H1 (cell line): ENCODE measurements around the gene IL9R. TPM values are rescaled to one million over a fixed set of nuclear protein-coding genes. Genes with fewer than 3 reads are reported as not detected.

ENCODE experiments used
- HDAC2 ChIP-seq, 2 experiments: fragments of 300-600 bp in 1 of 2; sonication (generic) in 1 of 2; IDR thresholded peaks; 2 replicates each; pipeline ENCODE4 v1.6.1; 2011 to 2012; ENCODE audit warnings: low read depth in 2 of 2, low read length in 2 of 2, mild to moderate bottlenecking in 2 of 2, moderate library complexity in 2 of 2, borderline replicate concordance in 1 of 2, inconsistent platforms in 1 of 2
- RAD21 ChIP-seq, 2 experiments: IDR thresholded peaks in 1 of 2; conservative IDR thresholded peaks in 1 of 2; 2 replicates each; pipeline ENCODE4 v1.6.1; 2011; ENCODE audit warnings: low read depth in 2 of 2, low read length in 2 of 2, improper control_type of control experiment in 1 of 2, inconsistent platforms in 1 of 2, mild to moderate bottlenecking in 1 of 2, moderate library complexity in 1 of 2
- RNF2 ChIP-seq: fragments of 200-900, 300-1000 bp; sonication (generic); IDR thresholded peaks from 2 replicates; pipeline ENCODE4 v1.7.1; 2016; ENCODE audit warnings: borderline replicate concordance, low read depth, mild to moderate bottlenecking, antibody characterized with exemption, low read length; ENCODE audit not compliant: poor library complexity, severe bottlenecking; ENCODE audit errors: missing control alignments
- TEAD4 ChIP-seq: IDR thresholded peaks from 2 replicates; pipeline ENCODE4 v1.6.1; 2012; ENCODE audit warnings: low read depth, low read length, inconsistent platforms, mixed read lengths
- polyA plus RNA-seq, 7 experiments: library from polyadenylated mRNA; depleted of rRNA in 3 of 7; stranded (reverse) in 5 of 7; unstranded in 2 of 7; fragments of >200 nt in 5 of 7; fragments of 200-250 nt in 2 of 7; gene quantifications; 1 replicate in 5 of 7; 2 replicates in 1 of 7; 4 replicates in 1 of 7; pipeline versions ENCODE4 v1.2.1 to v1.2.3, GENCODE V29; 2011 to 2013; ENCODE audit warnings: missing spikeins in 2 of 7, mixed read lengths in 2 of 7
- total RNA-seq: library from RNA; stranded (reverse); fragmentation: NEBNext Ultra II Directional; extraction: Animal tissue kit (Norgen Biotek cat#: 25700); gene quantifications from 2 replicates; pipeline ENCODE4 v1.2.1, GENCODE V29; 2021

Gene IL9R
- total and polyA plus RNA-seq, 2 of the 8 experiments (the other 6 are each of a cell fraction or from before 2014, with no cell fraction given), result 0.14 to 0.28 TPM

- TF ChIP-seq RNF2 (no peak), RAD21 (IDR thresholded peaks at IDR 0.05 in 1 of 2, conservative IDR thresholded peaks at IDR 0.05 in 1 of 2; ENCODE audit: low read depth in 2 of 2, low read length in 2 of 2) (no peak), HDAC2 (IDR thresholded peaks at IDR 0.05; ENCODE audit: borderline replicate concordance in 1 of 2, low read depth in 2 of 2, low read length in 2 of 2) (no peak), TEAD4 (no peak)
Observed at GRCh38 chrX:156004256-156004655, 6.8 kb downstream of the IL9R start (continued).
